IMR-90 (cell line): ENCODE data around the gene KATNB1. TPM values are rescaled to one million over a fixed set of nuclear protein-coding genes. Genes with fewer than 3 reads are reported as not detected.

Experiments used
- ATAC-seq: fragments of 200-7000 bp; cut with Tn5 transposase; 2 replicates; pipeline ENCODE4 v1.9.1; 2020; ENCODE audit warnings: low read depth, mild to moderate bottlenecking, moderate library complexity
- BruUV-seq: library from RNA; stranded (reverse); fragments of 400-500 nt; replicated peaks from 2 replicates; lab custom pipeline; 2021; lab: Mats Ljungman, UMichigan
- CTCF ChIA-PET: fragments of 300-600 bp; formaldehyde crosslinking; extraction: SDS; loops from one replicate; lab custom pipeline; 2021; ENCODE audit warnings: antibody characterized with exemption; lab: Yijun Ruan, JAX
- POLR2A ChIA-PET: fragments of 300-600 bp; sonication (Branson Sonifier 250); formaldehyde crosslinking; loops from one replicate; lab custom pipeline; 2022; ENCODE audit warnings: antibody characterized with exemption; ENCODE audit not compliant: unreplicated experiment; lab: Charles Lee
- DNase-seq: peaks from one replicate; pipeline ENCODE4 v3.0.0; 2013
- H2AFZ ChIP-seq: replicated peaks from 2 replicates; pipeline ENCODE3; 2013; ENCODE audit warnings: low read length, mild to moderate bottlenecking; ENCODE audit not compliant: poor library complexity
- H2AK5ac ChIP-seq: 2 replicates; pipeline ENCODE4 v1.6.1; 2013; ENCODE audit warnings: low read depth, low read length, inconsistent platforms
- H2AK9ac ChIP-seq: replicated peaks from 2 replicates; pipeline ENCODE3; 2013; ENCODE audit warnings: mild to moderate bottlenecking, low read depth, low read length, moderate library complexity; ENCODE audit not compliant: poor library complexity
- H2BK120ac ChIP-seq: 2 replicates; pipeline ENCODE4 v1.6.1; 2013; ENCODE audit warnings: low read depth, low read length, inconsistent platforms
- H2BK15ac ChIP-seq: 3 replicates; pipeline ENCODE4 v1.6.1; 2013; ENCODE audit warnings: low read depth, low read length, inconsistent platforms
- H2BK20ac ChIP-seq: 2 replicates; pipeline ENCODE4 v1.6.1; 2013; ENCODE audit warnings: low read depth, mild to moderate bottlenecking, inconsistent platforms, low read length, moderate library complexity
- H2BK5ac ChIP-seq: 2 replicates; pipeline ENCODE4 v1.6.1; 2013; ENCODE audit warnings: mild to moderate bottlenecking, low read depth, low read length, inconsistent platforms; ENCODE audit not compliant: poor library complexity, severe bottlenecking
- H3K14ac ChIP-seq: replicated peaks from 2 replicates; pipeline ENCODE4 v1.6.1; 2013; ENCODE audit warnings: low read depth, low read length, inconsistent platforms
- H3K18ac ChIP-seq: 2 replicates; pipeline ENCODE4 v1.6.1; 2013; ENCODE audit warnings: low read depth, low read length, control low read depth
- H3K23ac ChIP-seq: 2 replicates; pipeline ENCODE4 v1.6.1; 2013; ENCODE audit warnings: low read depth, low read length, inconsistent platforms
- H3K27ac ChIP-seq: 2 replicates; pipeline ENCODE4 v1.5.1; 2013; ENCODE audit warnings: mild to moderate bottlenecking, control low read depth, low read length; ENCODE audit not compliant: insufficient read depth
- H3K27me3 ChIP-seq: 2 replicates; pipeline ENCODE4 v1.6.1; 2013; ENCODE audit warnings: low read length; ENCODE audit not compliant: control insufficient read depth, insufficient read depth
- H3K36me3 ChIP-seq: 2 replicates; pipeline ENCODE4 v1.6.1; 2013; ENCODE audit warnings: low read length, mixed read lengths; ENCODE audit not compliant: control insufficient read depth, insufficient read depth
- H3K4ac ChIP-seq: 2 replicates; pipeline ENCODE4 v1.6.1; 2013; ENCODE audit warnings: low read depth, low read length, inconsistent platforms
- H3K4me1 ChIP-seq: 2 replicates; pipeline ENCODE4 v1.6.1; 2013; ENCODE audit warnings: low read length, mixed read lengths; ENCODE audit not compliant: control insufficient read depth, insufficient read depth
- H3K4me2 ChIP-seq: 2 replicates; pipeline ENCODE4 v1.6.1; 2013; ENCODE audit warnings: low read depth, mild to moderate bottlenecking, control low read depth, low read length, moderate library complexity
- H3K4me3 ChIP-seq: 2 replicates; pipeline ENCODE4 v1.5.1; 2013; ENCODE audit warnings: low read depth, mild to moderate bottlenecking, control low read depth, low read length, moderate library complexity; ENCODE audit not compliant: insufficient read depth
- H3K56ac ChIP-seq: 2 replicates; pipeline ENCODE4 v1.6.1; 2013; ENCODE audit warnings: low read length, inconsistent platforms; ENCODE audit not compliant: insufficient read depth; ENCODE audit errors: extremely low read depth
- H3K79me1 ChIP-seq, 2 experiments: 2 replicates each; pipeline ENCODE4 v1.6.1; 2013; ENCODE audit warnings: low read length in 2 of 2, inconsistent platforms in 1 of 2, low read depth in 1 of 2
- H3K9ac ChIP-seq: 2 replicates; pipeline ENCODE4 v1.6.1; 2013; ENCODE audit warnings: low read depth, low read length, control low read depth
- H3K9me1 ChIP-seq: 2 replicates; pipeline ENCODE4 v1.6.1; 2013; ENCODE audit warnings: low read length, inconsistent platforms; ENCODE audit not compliant: insufficient read depth
- H3K9me3 ChIP-seq: 2 replicates; pipeline ENCODE4 v1.6.1; 2013; ENCODE audit warnings: low read length; ENCODE audit not compliant: control insufficient read depth, insufficient read depth
- H4K20me1 ChIP-seq: 2 replicates; pipeline ENCODE4 v1.6.1; 2013; ENCODE audit warnings: low read length, inconsistent platforms; ENCODE audit not compliant: insufficient read depth
- H4K5ac ChIP-seq: 2 replicates; pipeline ENCODE4 v1.6.1; 2013; ENCODE audit warnings: mild to moderate bottlenecking, low read depth, low read length, control low read depth
- H4K8ac ChIP-seq, 2 experiments: 2 replicates each; pipeline ENCODE4 v1.6.1; 2013; ENCODE audit warnings: low read depth in 2 of 2, low read length in 2 of 2, control low read depth in 1 of 2, inconsistent platforms in 1 of 2
- H4K91ac ChIP-seq: 2 replicates; pipeline ENCODE4 v1.6.1; 2013; ENCODE audit warnings: low read depth, low read length, inconsistent platforms; ENCODE audit not compliant: insufficient read depth
- CEBPB ChIP-seq: IDR thresholded peaks from 2 replicates; pipeline ENCODE4 v1.6.1; 2012; ENCODE audit warnings: low read depth, low read length, improper control_type of control experiment
- CHD1 ChIP-seq: IDR thresholded peaks from 2 replicates; pipeline ENCODE4 v1.6.1; 2012; ENCODE audit warnings: low read depth, low read length, improper control_type of control experiment
- MXI1 ChIP-seq: IDR thresholded peaks from 2 replicates; pipeline ENCODE4 v1.6.1; 2012; ENCODE audit warnings: low read depth, mild to moderate bottlenecking, low read length, moderate library complexity, borderline replicate concordance
- RAD21 ChIP-seq: IDR thresholded peaks from 2 replicates; pipeline ENCODE4 v1.6.1; 2012; ENCODE audit warnings: low read length, improper control_type of control experiment
- RFX5 ChIP-seq: IDR thresholded peaks from 2 replicates; pipeline ENCODE4 v1.8.0; 2012; ENCODE audit warnings: low read depth, mild to moderate bottlenecking, low read length, moderate library complexity
- SMC3 ChIP-seq: fragments of 150-350 bp; IDR thresholded peaks from 2 replicates; pipeline ENCODE4 v1.6.1; 2016; ENCODE audit warnings: low read depth, mild to moderate bottlenecking, antibody characterized with exemption, low read length, moderate library complexity
- WGBS, 2 experiments: methylation state at CpG; one replicate each; pipeline versions ENCODE4 v1.1.5 to v1.1.7; 2013; ENCODE audit warnings: missing lambda C conversion rate in 2 of 2; ENCODE audit not compliant: insufficient read length in 1 of 2; ENCODE audit errors: extremely low coverage in 2 of 2; 5-methylcytosine and 5-hydroxymethylcytosine counted together
- dilution Hi-C: fragments of 300-500 bp; cut with HindIII; formaldehyde crosslinking; loops from one replicate; pipeline ENCODE4 v1.14.3; 2018; ENCODE audit warnings: low sequenced_read_pairs; ENCODE audit not compliant: unreplicated experiment
- in situ Hi-C: fragments of 300-500 bp; cut with MboI; formaldehyde crosslinking; loops from 3 replicates; pipeline ENCODE4 v1.14.3; 2019; ENCODE audit warnings: low sequenced_read_pairs, inconsistent platforms, mixed read lengths
- intact Hi-C: fragments of 100-400 bp; cut with micrococcal nuclease; formaldehyde crosslinking; loops from 2 replicates; pipeline ENCODE4 v1.10.0; 2022
- polyA plus RNA-seq, 3 experiments: library from polyadenylated mRNA; depleted of rRNA; stranded (reverse); fragments of >200 nt; gene quantifications; 2 replicates each; pipeline ENCODE4 v1.2.3, GENCODE V29; 2012; ENCODE audit warnings: low replicate concordance in 1 of 3
- total RNA-seq: library from RNA; depleted of rRNA; stranded (reverse); fragments of >200 nt; gene quantifications from 2 replicates; pipeline ENCODE4 v1.2.3, GENCODE V29; 2012

The KATNB1 gene
- total and polyA plus RNA-seq, 2 of the 4 experiments (the other 2 are of a cell fraction), result 10.9 to 23.5 TPM

DNA sequence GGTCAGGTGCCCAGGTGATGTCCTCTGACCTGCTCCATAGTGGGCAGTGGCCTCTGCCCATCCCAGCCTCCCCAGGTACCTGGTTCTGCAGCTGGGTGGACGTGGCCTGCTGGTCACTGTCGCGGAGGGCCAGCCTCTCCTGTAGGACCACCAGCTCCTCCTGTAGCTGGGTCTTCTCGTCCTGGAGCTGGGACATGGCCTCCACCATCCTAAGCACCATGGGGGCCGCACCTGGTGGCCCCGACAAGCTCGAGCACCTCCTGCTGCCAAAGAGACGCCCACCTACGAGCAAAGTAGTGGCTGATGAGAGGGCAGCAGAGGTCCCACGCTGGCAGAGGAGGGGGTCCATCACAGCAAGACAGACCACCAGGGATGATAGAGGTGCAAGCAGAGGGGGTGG, 49.8 kb downstream of the KATNB1 start:
- in situ Hi-C loops, result no loop called here
- peaks cover 6% of the 10 kb centered on the region; the same call in 1 of the 2 replicates for H3K4me1 ChIP-seq
- H3K27me3 ChIP-seq, result no peaks in the 10 kb centered on the region
- no peak overlapping the region for H4K91ac ChIP-seq
- no peak overlapping the region for H3K56ac ChIP-seq
- BruUV-seq, result no TSS peak
- H2BK15ac ChIP-seq, result no peak overlapping the region
- peaks cover 20 to 66% of the 10 kb centered on the region in 2 experiments for H3K79me1 ChIP-seq
- no peak overlapping the region for H2AK5ac ChIP-seq
- H4K5ac ChIP-seq, result no peak overlapping the region
- peak overlapping the region; percentile 37 for H2AK9ac ChIP-seq
- no peaks in the 10 kb centered on the region for H3K9me3 ChIP-seq
- H3K27ac ChIP-seq, result no peak overlapping the region
- H3K4ac ChIP-seq, result no peak overlapping the region
- H2BK5ac ChIP-seq, result no peak overlapping the region
- CTCF ChIA-PET, result interaction anchor here (0.8 kb wide), 1 partner anchor 78 kb away, joined by 4 read pairs; no protein-coding TSS in a partner anchor
- TF ChIP-seq MXI1 (no peak), RFX5 (no peak), CHD1 (no peak), CEBPB (no peak), RAD21 (no peak), SMC3 (no peak)
- H3K9me1 ChIP-seq, result peaks cover 15% of the 10 kb centered on the region; the same call in 1 of the 2 replicates
- H3K4me3 ChIP-seq, result no peak overlapping the region
- H3K4me2 ChIP-seq, result no peak overlapping the region
- POLR2A ChIA-PET, result interaction anchor here (0.6 kb wide), 1 partner anchor 99 kb away, joined by 3 read pairs; no protein-coding TSS in a partner anchor
- H2BK20ac ChIP-seq, result no peak overlapping the region
- H3K18ac ChIP-seq, result no peak overlapping the region
- H2BK120ac ChIP-seq, result no peak overlapping the region
- H3K9ac ChIP-seq, result no peak overlapping the region
- H3K14ac ChIP-seq, result no peak overlapping the region
- no peak for ATAC-seq
- H3K23ac ChIP-seq, result no peak overlapping the region
- intact Hi-C loops, result no loop called here
- WGBS, 2 experiments, result no CpG with 5 or more reads among the region's 10 CpGs
- H3K36me3 ChIP-seq, result peaks cover 38% of the 10 kb centered on the region
- no peak for DNase-seq
- no peak overlapping the region for H2AFZ ChIP-seq
- peaks cover 19% of the 10 kb centered on the region; the same call in 1 of the 2 replicates for H4K20me1 ChIP-seq
- no peak overlapping the region for H4K8ac ChIP-seq
- dilution Hi-C loops, result no loop called here
